SK-N-SH (cell line): ENCODE measurements around the gene JMJD8. TPM values are rescaled to one million over a fixed set of nuclear protein-coding genes. Genes with fewer than 3 reads are reported as not detected.

Experiments
- CTCF ChIA-PET: fragments of 300-600, 350-600 bp; formaldehyde crosslinking; extraction: SDS; loops from one replicate; lab custom pipeline; 2021; lab: Yijun Ruan, JAX
- POLR2A ChIA-PET: fragments of 350-600 bp; sonication (Branson Sonifier 250); formaldehyde crosslinking; extraction: SDS; loops from one replicate; lab custom pipeline; 2020; ENCODE audit warnings: antibody characterized with exemption, inconsistent platforms; lab: Yijun Ruan, JAX
- DNase-seq: peaks from one replicate; pipeline ENCODE4 v3.0.0; 2012
- H2AFZ ChIP-seq: fragments of 200-600 bp; sonication (generic); 2 replicates; pipeline ENCODE4 v1.8.1; 2016; ENCODE audit warnings: antibody characterized with exemption, mild to moderate bottlenecking, low read depth
- H3F3A ChIP-seq: fragments of 200-600 bp; sonication (generic); replicated peaks from 2 replicates; pipeline ENCODE3; 2016; ENCODE audit warnings: antibody characterized with exemption, mild to moderate bottlenecking; ENCODE audit not compliant: insufficient read depth
- H3K27ac ChIP-seq, 2 experiments: fragments of 200-500 bp in 1 of 2; fragments of 200-600 bp in 1 of 2; sonication (Bioruptor generic) in 1 of 2; sonication (generic), shearing (Covaris generic) in 1 of 2; 2 replicates each; pipeline versions ENCODE4 v1.5.1 to v1.6.1; 2014 to 2016; ENCODE audit warnings: low read depth in 2 of 2, inconsistent platforms in 1 of 2, low read length in 1 of 2, mild to moderate bottlenecking in 1 of 2, mixed read lengths in 1 of 2
- H3K27me3 ChIP-seq: fragments of 200-600 bp; sonication (generic), shearing (Covaris generic); 2 replicates; pipeline ENCODE4 v1.6.1; 2016; ENCODE audit warnings: mixed run types; ENCODE audit not compliant: insufficient read depth
- H3K36me3 ChIP-seq, 2 experiments: fragments of 200-500 bp in 1 of 2; fragments of 200-600 bp in 1 of 2; sonication (Bioruptor generic) in 1 of 2; sonication (generic) in 1 of 2; replicated peaks in 1 of 2; 2 replicates each; pipeline versions ENCODE3 to v1.5.1; 2014 to 2016; ENCODE audit warnings: low read length in 1 of 2, mild to moderate bottlenecking in 1 of 2; ENCODE audit not compliant: insufficient read depth in 2 of 2, control insufficient read depth in 1 of 2
- H3K4me1 ChIP-seq, 2 experiments: fragments of 200-500 bp in 1 of 2; fragments of 200-600 bp in 1 of 2; sonication (Bioruptor generic) in 1 of 2; sonication (generic), shearing (Covaris generic) in 1 of 2; 2 replicates each; pipeline versions ENCODE4 v1.5.1 to v1.6.1; 2014 to 2016; ENCODE audit warnings: low read depth in 1 of 2, low read length in 1 of 2, mixed run types in 1 of 2; ENCODE audit not compliant: insufficient read depth in 2 of 2, control insufficient read depth in 1 of 2
- H3K4me2 ChIP-seq: fragments of 200-600 bp; sonication (generic), shearing (Covaris generic); 2 replicates; pipeline ENCODE4 v1.6.1; 2017; ENCODE audit warnings: mixed run types
- H3K4me3 ChIP-seq, 2 experiments: fragments of 200-500 bp in 1 of 2; fragments of 200-600 bp in 1 of 2; sonication (Bioruptor generic) in 1 of 2; sonication (generic), shearing (Covaris generic) in 1 of 2; 2 replicates each; pipeline versions ENCODE4 v1.5.1 to v1.8.1; 2014 to 2016; ENCODE audit warnings: low read depth in 2 of 2, inconsistent platforms in 1 of 2, low read length in 1 of 2, mild to moderate bottlenecking in 1 of 2, mixed read lengths in 1 of 2, moderate library complexity in 1 of 2
- H3K79me2 ChIP-seq: fragments of 200-600 bp; sonication (generic); 2 replicates; pipeline ENCODE4 v1.8.1; 2017; ENCODE audit warnings: mild to moderate bottlenecking; ENCODE audit not compliant: insufficient read depth
- H3K9ac ChIP-seq: fragments of 200-600 bp; sonication (generic); 2 replicates; pipeline ENCODE4 v1.6.1; 2017; ENCODE audit warnings: mixed run types
- H3K9me2 ChIP-seq: fragments of 200-600 bp; sonication (generic); 2 replicates; pipeline ENCODE4 v1.6.1; 2017; ENCODE audit warnings: mixed run types
- H3K9me3 ChIP-seq: fragments of 200-600 bp; sonication (generic); 2 replicates; pipeline ENCODE4 v1.6.1; 2017; ENCODE audit warnings: mixed run types, mild to moderate bottlenecking, moderate library complexity
- H4K20me1 ChIP-seq: fragments of 200-600 bp; sonication (generic); 2 replicates; pipeline ENCODE4 v1.6.1; 2017; ENCODE audit warnings: mild to moderate bottlenecking, mixed run types; ENCODE audit not compliant: insufficient read depth
- EP300 ChIP-seq, 2 experiments: IDR thresholded peaks; 2 replicates each; pipeline versions ENCODE4 v1.4.0 to v1.6.1; 2012; ENCODE audit warnings: borderline replicate concordance in 1 of 2, low read depth in 1 of 2, low read length in 1 of 2
- FOSL2 ChIP-seq: IDR thresholded peaks from 2 replicates; pipeline ENCODE4 v1.4.0; 2012; ENCODE audit warnings: low read depth, mild to moderate bottlenecking, moderate library complexity, borderline replicate concordance
- GABPA ChIP-seq: IDR thresholded peaks from 2 replicates; pipeline ENCODE4 v1.4.0; 2012; ENCODE audit warnings: low read depth, mild to moderate bottlenecking
- MEF2A ChIP-seq: IDR thresholded peaks from 2 replicates; pipeline ENCODE4 v1.4.0; 2012; ENCODE audit warnings: low read depth, borderline replicate concordance
- RXRA ChIP-seq: IDR thresholded peaks from 2 replicates; pipeline ENCODE4 v1.4.0; 2012; ENCODE audit warnings: low read depth, mild to moderate bottlenecking, borderline replicate concordance
- TAF1 ChIP-seq: IDR thresholded peaks from 2 replicates; pipeline ENCODE4 v1.6.1; 2012; ENCODE audit warnings: low read depth, mild to moderate bottlenecking, low read length, moderate library complexity, borderline replicate concordance
- TEAD4 ChIP-seq: IDR thresholded peaks from 2 replicates; pipeline ENCODE4 v1.4.0; 2012; ENCODE audit warnings: mild to moderate bottlenecking, borderline replicate concordance; ENCODE audit not compliant: insufficient read depth
- WGBS: methylation state at CpG from one replicate; pipeline ENCODE4 v1.1.6; 2017; ENCODE audit warnings: low lambda C conversion rate; 5-methylcytosine and 5-hydroxymethylcytosine counted together
- polyA plus RNA-seq, 3 experiments: library from polyadenylated mRNA; depleted of rRNA; stranded (reverse); fragments of >200 nt; gene quantifications; 2 replicates each; pipeline ENCODE4 v1.2.3, GENCODE V29; 2012
- TF ChIP-seq, protein P1 (sequence below): fragments of 150-350 bp; IDR thresholded peaks from 2 replicates; pipeline ENCODE4 v1.6.1; 2016; ENCODE audit warnings: mild to moderate bottlenecking, low read depth, low read length

Gene JMJD8
- polyA plus RNA-seq, 1 of the 3 experiments (the other 2 are of a cell fraction), result 67.0 TPM

DNA sequence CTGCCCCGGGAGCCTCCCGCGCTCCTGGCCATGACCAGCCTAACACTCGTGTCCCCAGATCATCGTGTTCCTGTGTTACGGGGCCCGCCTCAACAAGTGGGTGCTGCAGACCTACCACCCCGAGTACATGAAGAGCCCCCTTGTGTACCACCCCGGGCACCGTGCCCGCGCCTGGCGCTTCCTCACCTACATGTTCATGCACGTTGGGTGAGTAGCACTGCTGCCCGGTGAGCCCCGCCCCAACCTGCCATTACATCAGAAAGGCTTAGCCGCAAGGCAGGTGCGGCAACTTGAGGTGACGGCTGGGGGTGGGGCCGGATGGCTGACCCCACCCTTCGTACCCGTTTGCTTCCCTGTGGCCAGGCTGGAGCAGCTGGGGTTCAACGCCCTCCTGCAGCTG, 7.2 kb downstream of the JMJD8 start:
- no peaks in the 10 kb centered on the region for H3K9me2 ChIP-seq
- H3K36me3 ChIP-seq, result peaks cover 4 to 34% of the 10 kb centered on the region in 2 experiments
- H3F3A ChIP-seq, result peaks cover 14% of the 10 kb centered on the region
- H3K4me1 ChIP-seq, result peaks cover 8 to 26% of the 10 kb centered on the region in 2 experiments; a peak in 2 of 4 replicates
- peaks cover 15% of the 10 kb centered on the region for H3K79me2 ChIP-seq
- no peak overlapping the region for H3K27ac ChIP-seq
- no peaks in the 10 kb centered on the region for H3K9me3 ChIP-seq
- TF ChIP-seq TEAD4 (no peak), EP300 (IDR thresholded peaks at IDR 0.05; ENCODE audit: borderline replicate concordance in 1 of 2, low read depth in 1 of 2, low read length in 1 of 2) (no peak), MEF2A (no peak), FOSL2 (no peak), RXRA (no peak), TAF1 (no peak)
- TF ChIP-seq, protein P1, sequence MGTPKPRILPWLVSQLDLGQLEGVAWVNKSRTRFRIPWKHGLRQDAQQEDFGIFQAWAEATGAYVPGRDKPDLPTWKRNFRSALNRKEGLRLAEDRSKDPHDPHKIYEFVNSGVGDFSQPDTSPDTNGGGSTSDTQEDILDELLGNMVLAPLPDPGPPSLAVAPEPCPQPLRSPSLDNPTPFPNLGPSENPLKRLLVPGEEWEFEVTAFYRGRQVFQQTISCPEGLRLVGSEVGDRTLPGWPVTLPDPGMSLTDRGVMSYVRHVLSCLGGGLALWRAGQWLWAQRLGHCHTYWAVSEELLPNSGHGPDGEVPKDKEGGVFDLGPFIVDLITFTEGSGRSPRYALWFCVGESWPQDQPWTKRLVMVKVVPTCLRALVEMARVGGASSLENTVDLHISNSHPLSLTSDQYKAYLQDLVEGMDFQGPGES, result no peak
- H3K4me3 ChIP-seq, result no peak overlapping the region
- DNase-seq, result no peak
- H3K4me2 ChIP-seq, result no peak overlapping the region
- no peaks in the 10 kb centered on the region for H3K27me3 ChIP-seq
- ChIA-PET CTCF (interaction anchor here (1.0 to 4.6 kb wide), 4 partner anchors 9 to 44 kb away, joined by 3 to 20 read pairs (median 10); partner anchors contain the start of genes ANTKMT and RHOT2), POLR2A (interaction anchor here (1.0 kb wide), 1 partner anchor 28 kb away, joined by 3 read pairs; the partner anchor contains the start of gene WDR90)
- 96% methylated on average over 22 of the region's 23 CpGs for WGBS
- H2AFZ ChIP-seq, result no peak overlapping the region
- peaks cover 13% of the 10 kb centered on the region for H4K20me1 ChIP-seq
- H3K9ac ChIP-seq, result no peak overlapping the region

DNA sequence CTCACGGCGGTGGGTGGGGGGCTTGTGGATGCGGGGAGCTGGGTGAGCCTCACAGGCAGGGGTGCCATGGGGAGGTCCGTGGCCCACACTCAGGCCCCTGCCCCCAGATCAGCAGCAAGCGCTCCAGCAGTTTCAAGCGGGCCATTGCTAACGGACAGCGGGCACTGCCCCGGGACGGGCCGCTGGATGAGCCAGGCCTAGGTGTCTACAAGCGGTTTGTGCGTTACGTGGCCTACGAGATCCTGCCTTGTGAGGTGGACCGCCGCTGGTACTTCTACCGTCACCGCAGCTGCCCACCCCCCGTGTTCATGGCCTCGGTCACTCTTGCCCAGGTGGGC, 7.6 kb downstream of the JMJD8 start:
- WGBS, result 91% methylated on average over 5 of the region's 21 CpGs
- Histone ChIP-seq H2AFZ (no peak overlapping the region), H3K4me1 (peaks cover 4 to 23% of the 10 kb centered on the region in 2 experiments; a peak in 2 of 4 replicates), H3K27ac (no peak overlapping the region), H3K9me2 (no peaks in the 10 kb centered on the region), H3K4me2 (no peak overlapping the region), H4K20me1 (peaks cover 9% of the 10 kb centered on the region), H3K9me3 (no peaks in the 10 kb centered on the region), H3K79me2 (peaks cover 12% of the 10 kb centered on the region), H3F3A (peaks cover 14% of the 10 kb centered on the region), H3K27me3 (no peaks in the 10 kb centered on the region), H3K9ac (no peak overlapping the region), H3K36me3 (peaks cover under 1 to 31% of the 10 kb centered on the region in 2 experiments), H3K4me3 (no peak overlapping the region)
- TF ChIP-seq GABPA, result no peak
- CTCF ChIA-PET, result interaction anchor here (1.0 to 4.6 kb wide), 4 partner anchors 9 to 45 kb away, joined by 3 to 20 read pairs (median 7); partner anchors contain the start of genes ANTKMT and RHOT2
- POLR2A ChIA-PET, result interaction anchor here (1.0 to 1.2 kb wide), 3 partner anchors 8 to 43 kb away, joined by 3 to 5 read pairs (median 4); partner anchors contain the start of genes JMJD8 and WDR90
- no peak for DNase-seq
